ENCODE measurements around the gene FUNDC2.

- TF ChIP-seq POLR2A (IDR thresholded peaks at IDR 0.05; ENCODE audit: low read length), result no peak
- TF ChIP-seq GATA1 (IDR thresholded peaks at IDR 0.05; ENCODE audit: low read depth, low read length), result no peak
These were observed 9.0 kb downstream of the FUNDC2 start for GRCh38 chrX:155035688-155036087.
